AG10803 (cell line): ENCODE data around the gene NANOGP8.

Experiments used
- DNase-seq: peaks from one replicate; pipeline ENCODE4 v3.0.0; 2010; ENCODE audit warnings: low read depth
- H3K4me3 ChIP-seq: 2 replicates; pipeline ENCODE4 v1.5.1; 2011; ENCODE audit warnings: mild to moderate bottlenecking, low read length, control low read depth
- CTCF ChIP-seq: conservative IDR thresholded peaks from 2 replicates; pipeline ENCODE4 v1.5.1; 2011; ENCODE audit warnings: mild to moderate bottlenecking, low read length, control low read depth, inconsistent platforms

The NANOGP8 gene

GRCh38 chr15:35040339-35041255 is 44.5 kb downstream of the NANOGP8 start:
- TF ChIP-seq CTCF: no peak
- no peak overlapping the region for H3K4me3 ChIP-seq
- DNase-seq: no peak

GRCh38 chr15:35038626-35039451 is 46.3 kb downstream of the NANOGP8 start:
- H3K4me3 ChIP-seq: no peak overlapping the region
- no peak for TF ChIP-seq CTCF
- peak; percentile 80 for DNase-seq
